Lower leg skin (tissue), 3 donors: Measurements from ENCODE around the gene RMC1.

ENCODE experiments used
- POLR2A ChIP-seq, 2 donors: fragments of 450-650 bp; IDR thresholded peaks; one replicate each; pipeline ENCODE4 v1.6.1; 2016 to 2017; ENCODE audit warnings: antibody characterized with exemption in 2 of 2, mild to moderate bottlenecking in 1 of 2, moderate library complexity in 1 of 2
- TF ChIP-seq, protein P1 (sequence below), 3 donors: fragments of 450-650 bp; IDR thresholded peaks; one replicate each; pipeline ENCODE4 v1.5.1; 2016; ENCODE audit warnings: antibody characterized with exemption in 3 of 3, mild to moderate bottlenecking in 3 of 3, moderate library complexity in 2 of 3

DNA sequence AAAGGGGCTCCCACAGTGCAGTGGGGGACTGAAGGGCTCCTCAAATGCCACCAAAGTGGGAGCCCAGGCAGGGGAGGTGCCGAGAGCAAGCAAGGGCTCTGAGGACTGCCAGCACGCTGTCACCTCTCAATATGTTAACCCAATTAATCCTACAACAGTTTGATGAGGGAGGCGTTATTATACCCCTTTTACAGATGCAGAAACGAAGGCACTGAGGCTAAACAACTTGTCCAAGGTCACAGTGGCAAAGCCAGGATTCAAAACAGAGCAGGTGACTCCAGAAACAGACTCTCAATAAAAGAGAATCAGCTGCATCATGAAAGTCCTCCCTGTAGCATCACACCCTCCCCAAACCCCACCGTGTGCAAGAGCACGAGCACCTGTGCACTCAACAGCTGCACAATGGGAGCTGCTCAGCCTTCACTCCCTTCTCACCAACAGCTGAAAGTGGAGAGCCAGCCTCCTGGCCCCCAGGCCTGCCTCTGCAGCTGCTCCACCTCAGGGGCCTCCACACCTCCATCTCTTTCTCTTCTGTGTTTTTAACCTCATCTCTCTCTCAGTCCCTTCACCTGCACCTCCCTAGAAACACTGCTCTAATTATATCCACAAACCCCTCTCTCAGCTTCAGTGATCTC is 74.9 kb downstream of the RMC1 start:
- TF ChIP-seq, protein P1, sequence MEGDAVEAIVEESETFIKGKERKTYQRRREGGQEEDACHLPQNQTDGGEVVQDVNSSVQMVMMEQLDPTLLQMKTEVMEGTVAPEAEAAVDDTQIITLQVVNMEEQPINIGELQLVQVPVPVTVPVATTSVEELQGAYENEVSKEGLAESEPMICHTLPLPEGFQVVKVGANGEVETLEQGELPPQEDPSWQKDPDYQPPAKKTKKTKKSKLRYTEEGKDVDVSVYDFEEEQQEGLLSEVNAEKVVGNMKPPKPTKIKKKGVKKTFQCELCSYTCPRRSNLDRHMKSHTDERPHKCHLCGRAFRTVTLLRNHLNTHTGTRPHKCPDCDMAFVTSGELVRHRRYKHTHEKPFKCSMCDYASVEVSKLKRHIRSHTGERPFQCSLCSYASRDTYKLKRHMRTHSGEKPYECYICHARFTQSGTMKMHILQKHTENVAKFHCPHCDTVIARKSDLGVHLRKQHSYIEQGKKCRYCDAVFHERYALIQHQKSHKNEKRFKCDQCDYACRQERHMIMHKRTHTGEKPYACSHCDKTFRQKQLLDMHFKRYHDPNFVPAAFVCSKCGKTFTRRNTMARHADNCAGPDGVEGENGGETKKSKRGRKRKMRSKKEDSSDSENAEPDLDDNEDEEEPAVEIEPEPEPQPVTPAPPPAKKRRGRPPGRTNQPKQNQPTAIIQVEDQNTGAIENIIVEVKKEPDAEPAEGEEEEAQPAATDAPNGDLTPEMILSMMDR (IDR thresholded peaks at IDR 0.05), result no peak
- TF ChIP-seq POLR2A (IDR thresholded peaks at IDR 0.05), result no peak
